Activated T-helper 1 cell treated with anti-CD3 and anti-CD28 coated beads, Interleukin-2, amount 50 U/mL, for 16 hours (primary cell): ENCODE results near the gene FHAD1.
"Not testable (repeated sequence)": the region's sequence is repeated elsewhere in the genome, so short reads cannot be mapped to it uniquely, and the experiment has no call there.

Experiments used
- DNase-seq, 2 donors: peaks; one replicate each; pipeline ENCODE4 v3.0.0-alpha.2; 2020; ENCODE audit warnings: low read depth in 1 of 2, low spot score in 1 of 2

FHAD1 gene

DNA sequence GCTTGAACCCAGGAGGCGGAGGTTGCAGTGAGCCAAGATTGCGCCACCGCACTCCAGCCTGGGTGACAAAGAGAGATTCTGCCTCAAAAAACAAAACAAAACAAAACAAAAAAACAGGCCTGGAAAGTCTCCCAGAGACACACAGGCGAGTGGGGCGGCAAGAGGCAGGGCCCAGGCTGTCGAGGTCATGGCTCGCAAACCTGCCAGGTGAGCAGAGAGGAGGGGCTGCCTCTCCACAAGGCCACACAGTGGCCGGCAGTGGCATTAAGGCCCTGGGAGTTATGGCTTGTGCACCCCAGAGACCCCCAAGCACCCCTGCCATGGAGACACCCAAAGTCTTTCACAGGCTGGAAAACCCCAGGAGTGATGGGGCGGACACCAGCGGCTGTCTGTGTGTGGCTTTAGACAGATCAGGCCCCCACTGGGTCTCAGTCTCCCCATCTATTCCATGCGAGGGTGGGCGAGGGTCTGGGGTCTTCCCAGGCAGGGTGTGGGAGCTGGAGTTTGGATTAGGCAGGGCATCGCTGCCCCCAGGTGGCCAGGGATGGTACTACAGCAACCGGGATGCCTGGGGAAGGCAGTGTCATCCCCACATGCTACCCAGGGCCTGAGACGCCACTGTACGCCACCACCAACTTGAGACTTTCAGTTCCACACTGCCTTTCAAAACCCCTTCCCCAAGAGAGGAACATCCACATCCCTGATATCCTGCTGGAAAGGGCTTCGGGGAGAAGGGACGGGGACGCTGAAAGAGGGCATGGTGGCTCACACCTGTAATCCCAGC, 184.0 kb downstream of the FHAD1 start:
- DNase-seq = peak; percentile 57 to 72

DNA sequence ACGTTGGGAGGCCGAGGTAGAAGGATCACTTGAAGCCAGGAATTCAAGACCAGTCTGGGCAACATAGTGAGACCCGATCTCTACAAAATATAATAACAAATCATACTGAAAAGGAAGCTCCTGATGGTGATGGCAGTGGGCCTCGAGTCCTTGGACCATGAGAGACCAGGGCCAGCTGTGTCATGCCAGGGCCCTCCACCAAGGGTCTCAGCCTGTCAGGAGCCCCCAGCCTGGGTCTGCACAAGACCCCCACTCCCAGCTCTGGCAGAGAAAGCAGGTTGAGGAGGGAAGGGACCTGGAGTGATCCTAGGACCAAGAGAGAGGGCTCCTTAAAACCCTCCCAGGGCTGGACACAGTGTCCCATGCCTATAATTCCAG, 184.5 kb downstream of the FHAD1 start:
- DNase-seq = no peak

DNA sequence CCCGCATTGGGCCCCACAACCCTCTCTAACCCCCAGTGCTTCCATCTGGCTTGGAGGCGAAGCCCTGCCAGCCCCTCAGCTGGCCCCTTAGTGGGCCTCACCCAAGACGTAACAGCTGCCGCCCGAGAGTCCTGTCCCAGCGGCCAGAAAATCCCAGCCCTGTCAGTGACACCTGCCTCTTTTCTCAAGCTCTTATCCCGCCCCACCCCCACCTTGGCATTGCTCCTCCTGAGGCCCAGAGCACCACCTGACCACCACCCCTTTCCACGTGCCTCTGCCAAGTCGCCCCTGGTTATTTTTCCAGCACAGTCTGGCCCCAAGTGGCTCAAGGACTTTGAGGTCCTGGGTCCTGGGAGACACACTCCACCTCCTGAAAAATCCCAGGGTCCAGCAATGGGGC, 185.3 kb downstream of the FHAD1 start:
- DNase-seq = no peak

DNA sequence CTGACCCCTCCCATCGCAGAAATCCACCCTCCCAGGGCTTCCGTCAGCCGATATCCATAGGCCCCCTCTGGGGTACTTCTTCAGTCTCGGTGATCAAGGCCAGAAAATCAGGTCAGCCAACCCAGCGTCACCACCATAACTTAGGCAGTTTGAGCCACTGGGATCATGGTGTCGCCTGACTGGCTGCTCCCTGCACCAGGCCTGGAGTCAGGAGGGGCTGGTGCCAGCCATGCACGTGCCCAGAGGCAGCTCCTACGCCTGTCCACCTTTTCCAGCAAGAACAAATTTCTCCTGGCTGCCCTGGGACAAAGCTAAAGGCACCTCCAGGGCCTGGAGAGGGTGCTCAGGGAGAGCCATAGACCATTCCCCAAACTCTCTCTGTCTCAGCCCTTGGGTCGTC, 186.4 kb downstream of the FHAD1 start:
- no peak for DNase-seq

DNA sequence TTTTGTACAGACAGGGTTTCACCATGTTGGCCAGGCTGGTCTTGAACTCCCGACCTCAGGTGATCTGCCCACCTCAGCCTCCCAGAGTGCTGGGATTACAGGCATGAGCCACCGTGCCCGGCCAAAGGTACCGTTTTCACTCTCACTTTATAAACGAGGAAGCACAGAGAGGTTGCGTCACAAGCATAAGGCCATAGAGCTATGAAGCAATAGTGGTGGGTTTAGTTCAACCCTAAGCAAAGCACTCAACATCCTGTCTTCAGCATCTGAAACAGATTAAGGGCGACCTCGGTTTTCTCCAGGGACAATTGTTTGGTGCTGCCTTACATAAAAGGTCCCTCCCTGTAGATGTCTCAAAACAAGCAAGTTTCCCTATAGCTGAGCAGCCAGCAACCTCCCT, 187.7 kb downstream of the FHAD1 start:
- not testable (repeated sequence) for DNase-seq

DNA sequence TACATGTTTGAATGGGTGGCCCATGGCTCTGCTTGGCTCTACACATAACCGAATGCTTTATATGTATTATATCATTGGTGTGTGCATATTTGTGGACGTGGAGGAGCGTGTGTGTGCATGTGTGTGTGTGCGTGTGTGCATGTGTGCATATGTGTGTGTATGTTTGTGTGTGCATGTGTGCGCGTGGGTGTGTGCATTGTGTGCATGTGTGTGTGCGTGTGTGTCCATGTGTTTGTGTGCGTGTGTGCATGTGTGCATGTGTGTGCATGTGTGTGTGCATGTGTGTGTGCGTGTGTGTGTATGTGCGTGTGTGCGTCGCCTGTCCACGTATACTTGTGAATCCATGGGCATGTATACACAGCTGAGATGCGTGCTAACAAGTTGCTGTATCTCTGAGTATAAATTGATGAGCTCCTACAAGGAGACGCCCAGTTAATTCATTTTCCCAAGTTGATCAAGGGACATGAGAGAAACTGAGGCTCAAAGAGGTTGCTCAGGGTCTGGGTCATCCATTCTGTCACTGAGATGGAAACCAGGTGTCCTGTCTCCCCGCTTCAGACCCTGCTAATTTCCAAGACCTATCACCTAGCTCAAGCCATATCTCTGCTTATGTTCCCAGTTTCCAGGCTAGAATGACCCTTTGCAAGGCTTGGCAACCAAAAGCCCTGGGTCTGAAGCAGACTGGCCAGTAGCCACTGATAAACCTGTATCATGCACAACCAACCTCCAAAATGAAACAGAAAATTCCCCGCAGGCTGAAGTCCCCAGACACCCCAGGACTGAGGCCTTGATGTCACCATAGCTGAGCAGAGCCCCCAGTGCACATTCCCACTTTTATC, 188.4 kb downstream of the FHAD1 start:
- no peak for DNase-seq

DNA sequence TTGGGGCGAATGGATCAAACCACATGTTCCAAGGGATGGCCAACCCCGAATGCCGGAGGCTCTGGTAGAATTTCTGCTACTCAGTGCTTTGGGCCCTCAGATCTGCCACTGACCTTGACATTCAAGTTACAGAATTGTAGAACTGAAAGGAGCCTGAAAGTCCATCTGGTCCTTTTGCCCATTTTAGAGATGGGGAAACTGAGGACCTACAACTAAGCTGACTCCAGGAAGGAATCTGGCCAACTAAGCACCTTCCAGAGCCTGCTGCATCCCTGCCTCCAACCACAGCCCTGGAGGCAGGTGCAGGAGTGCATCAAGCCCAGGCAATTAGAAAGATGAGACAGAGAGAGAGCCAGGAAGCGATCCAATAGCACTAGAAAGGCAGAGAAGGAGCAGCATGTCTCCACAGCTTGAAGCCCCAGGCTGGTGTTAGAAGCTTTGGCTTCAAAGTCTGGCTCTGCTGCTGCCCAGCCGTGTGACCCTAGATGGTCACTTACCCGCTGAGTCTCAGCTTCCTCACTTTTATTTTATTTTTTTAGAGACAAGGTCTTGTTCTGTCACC, 189.9 kb downstream of the FHAD1 start:
- DNase-seq = no peak

DNA sequence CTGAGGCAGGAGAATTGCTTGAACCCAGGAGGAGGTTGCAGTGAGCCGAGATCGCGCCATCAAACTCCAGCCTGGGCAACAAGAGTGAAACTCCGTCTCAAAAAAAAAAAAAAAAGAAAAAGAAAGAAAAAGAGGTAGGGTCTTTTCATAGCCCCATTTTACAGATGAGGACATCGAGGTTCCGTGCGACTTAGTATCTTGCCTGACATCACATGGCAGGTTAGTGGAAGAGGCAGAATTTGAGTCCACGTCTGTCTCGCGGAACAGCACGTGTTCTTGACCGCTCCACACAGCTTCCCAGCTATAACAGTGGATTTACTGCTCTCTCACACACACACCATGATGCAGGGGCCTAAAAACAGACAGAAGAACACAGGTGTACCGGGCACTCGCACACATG, 192.3 kb downstream of the FHAD1 start:
- DNase-seq = no peak

DNA sequence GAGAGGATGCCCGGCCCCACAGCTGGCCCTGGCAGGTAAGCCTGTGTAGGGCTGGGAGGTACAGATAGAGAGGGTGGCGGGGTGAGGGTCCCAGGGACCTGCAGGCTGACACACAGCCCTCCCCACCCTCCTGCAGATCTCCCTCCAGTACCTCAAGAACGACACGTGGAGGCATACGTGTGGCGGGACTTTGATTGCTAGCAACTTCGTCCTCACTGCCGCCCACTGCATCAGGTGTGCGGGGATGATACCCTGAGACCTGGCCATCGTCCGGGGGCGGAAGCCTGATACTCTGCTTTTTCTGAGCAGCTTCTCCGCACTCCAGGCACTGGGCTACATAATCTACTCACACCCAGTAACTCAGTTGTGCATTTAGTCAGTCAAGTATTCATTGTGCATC, 193.3 kb downstream of the FHAD1 start:
- DNase-seq = no peak

DNA sequence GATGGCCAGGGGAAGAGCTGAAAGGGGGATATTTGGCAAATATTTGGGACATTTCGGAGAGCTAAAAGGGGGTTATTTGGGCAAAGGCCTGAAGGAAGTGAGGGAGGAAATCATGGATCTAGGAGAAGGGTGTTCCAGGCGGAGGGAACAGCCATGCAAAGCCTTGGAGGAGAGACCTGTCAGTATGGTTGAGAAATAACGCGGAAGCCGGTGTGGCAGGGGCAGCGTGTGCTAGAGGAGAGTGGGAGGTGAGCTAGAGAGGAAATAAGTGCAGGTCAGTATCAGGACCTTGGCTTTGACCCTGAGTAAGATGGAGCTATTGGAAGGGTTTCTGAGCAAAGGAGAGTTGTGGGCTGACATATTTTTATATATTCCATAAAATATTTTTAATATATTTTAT, 194.2 kb downstream of the FHAD1 start:
- no peak for DNase-seq

DNA sequence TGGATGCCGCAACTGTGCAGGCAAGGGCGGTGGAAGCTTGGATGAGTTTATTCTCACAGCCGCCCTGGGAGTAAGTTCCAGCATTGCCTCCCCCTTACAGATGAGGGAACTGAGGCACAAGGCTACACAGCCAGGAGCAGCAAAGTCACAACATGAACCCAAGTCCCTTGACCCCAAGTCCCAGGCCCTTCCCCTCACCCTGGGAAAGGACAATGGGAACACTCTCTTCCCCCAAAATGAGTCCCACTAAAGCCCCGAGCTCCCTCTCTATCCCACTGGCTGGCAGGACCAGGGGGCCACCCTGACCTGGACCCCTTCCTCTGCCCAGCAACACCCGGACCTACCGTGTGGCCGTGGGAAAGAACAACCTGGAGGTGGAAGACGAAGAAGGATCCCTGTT, 195.1 kb downstream of the FHAD1 start:
- no peak for DNase-seq

DNA sequence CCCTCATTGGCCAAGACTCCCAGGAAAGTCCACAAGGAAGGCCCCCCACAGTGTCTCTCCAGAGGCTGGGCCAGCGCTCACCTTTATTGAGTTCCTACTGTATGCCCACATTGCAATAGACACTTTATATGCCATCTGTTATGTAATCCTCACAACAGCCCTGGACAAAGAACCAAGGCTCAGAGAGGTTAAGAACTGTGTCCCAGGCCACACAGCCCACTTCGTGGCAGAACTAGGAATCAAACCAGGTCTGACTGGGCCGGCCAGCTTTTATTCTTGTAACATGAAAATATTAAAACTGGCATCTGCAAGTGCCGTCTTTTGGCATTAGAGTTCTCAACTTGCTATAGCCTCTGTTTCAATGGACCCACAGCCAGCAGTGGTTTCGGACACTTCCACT, 195.7 kb downstream of the FHAD1 start:
- DNase-seq = no peak

DNA sequence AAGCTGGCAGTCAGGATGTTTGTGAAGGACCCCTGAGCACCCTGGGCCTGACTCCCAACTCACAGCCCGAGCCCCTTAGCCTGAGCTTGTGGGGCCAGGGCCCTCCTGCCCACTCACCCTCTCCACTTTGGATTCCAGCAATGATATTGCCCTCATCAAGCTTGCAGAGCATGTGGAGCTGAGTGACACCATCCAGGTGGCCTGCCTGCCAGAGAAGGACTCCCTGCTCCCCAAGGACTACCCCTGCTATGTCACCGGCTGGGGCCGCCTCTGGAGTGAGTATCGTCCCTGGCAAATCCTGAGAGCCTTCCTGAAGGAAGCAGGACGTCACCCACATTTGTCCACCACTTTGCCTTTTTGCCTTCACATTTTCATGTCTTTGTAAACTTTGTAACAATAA, 196.3 kb downstream of the FHAD1 start:
- no peak for DNase-seq

DNA sequence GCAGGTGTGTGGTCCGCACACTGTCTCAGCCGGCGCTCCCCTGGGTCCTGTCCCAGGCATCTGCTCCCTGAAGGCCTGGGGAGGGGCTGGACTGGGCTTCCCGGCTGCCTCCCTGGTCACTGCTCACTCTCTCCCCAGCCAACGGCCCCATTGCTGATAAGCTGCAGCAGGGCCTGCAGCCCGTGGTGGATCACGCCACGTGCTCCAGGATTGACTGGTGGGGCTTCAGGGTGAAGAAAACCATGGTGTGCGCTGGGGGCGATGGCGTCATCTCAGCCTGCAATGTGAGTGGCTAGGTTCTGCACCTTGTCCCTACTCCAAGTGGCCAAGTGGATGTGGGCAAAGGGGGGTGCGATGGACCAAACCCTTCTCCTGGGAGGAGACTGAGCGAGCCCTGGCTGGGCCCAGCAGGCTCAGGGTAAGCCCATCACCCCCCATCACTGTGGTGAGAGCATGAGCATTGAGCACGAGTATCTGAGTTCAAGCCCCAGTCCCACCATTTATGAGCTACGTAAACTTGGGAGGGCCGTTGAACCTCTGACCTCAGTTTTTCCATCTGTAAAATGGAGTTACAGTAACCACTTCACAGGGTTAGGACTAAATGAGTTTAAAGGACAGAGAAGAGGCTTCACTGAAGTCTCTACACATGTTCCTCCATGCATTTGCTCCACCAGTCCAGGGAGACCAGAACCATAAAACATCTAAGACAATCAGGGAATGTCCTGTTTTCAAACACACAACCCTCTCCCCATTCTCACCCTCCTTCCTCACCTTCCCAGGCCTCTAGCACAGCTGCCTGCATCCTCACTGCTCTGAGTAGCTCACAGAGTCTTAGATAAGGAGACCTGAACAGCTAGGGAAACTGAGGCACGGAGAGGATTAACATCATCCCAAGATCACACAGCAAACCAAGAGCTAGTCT, 197.7 kb downstream of the FHAD1 start:
- no peak for DNase-seq

DNA sequence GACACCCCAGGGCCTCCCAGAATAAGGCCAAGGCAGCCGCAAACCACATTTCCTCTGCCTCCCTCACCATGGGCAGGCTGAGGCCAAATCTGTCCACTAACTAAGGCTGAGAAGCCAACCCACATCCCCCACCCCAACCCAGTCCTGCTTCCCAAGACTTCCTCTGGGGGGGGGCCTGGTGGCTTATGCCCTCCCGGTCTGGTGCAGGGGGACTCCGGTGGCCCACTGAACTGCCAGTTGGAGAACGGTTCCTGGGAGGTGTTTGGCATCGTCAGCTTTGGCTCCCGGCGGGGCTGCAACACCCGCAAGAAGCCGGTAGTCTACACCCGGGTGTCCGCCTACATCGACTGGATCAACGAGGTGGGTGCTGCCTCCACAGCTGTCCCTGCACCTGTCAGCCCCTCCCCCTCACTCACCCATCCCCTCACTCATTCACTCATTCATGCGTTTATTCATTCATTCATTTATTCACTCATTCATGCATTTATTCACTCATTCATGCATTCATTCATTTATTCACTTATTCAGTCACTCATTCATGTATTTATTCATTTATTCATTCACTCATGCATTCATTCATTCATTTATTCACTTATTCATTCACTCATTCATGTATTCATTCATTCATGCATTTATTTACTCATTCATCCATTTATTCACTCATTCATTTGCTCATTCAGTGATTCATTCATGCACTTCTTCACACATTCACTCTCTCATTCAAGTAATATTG, 198.5 kb downstream of the FHAD1 start:
- no peak for DNase-seq

DNA sequence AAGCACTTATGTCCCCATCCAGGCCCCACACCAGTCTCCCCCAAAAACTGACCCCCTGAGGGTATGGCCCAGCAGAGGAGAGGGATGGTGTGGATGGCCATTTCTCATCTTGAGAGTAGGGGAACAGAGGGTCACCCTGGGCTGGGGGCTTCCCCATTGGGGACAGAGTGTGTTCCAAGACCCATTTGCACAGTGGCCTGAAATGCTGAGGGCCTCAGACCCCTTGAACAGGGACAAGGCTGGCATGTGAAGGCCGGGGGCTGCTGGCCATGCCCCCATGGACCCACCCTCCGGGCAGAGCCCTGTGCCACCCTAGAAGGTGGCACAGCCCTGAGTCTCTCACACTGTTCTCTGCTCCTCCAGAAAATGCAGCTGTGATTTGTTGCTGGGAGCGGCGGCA, 199.2 kb downstream of the FHAD1 start:
- no peak for DNase-seq
